GM10266 (cell line): ENCODE data around the gene HES4.
"Not testable (repeated sequence)": the region's sequence is repeated elsewhere in the genome, so short reads cannot be mapped to it uniquely, and the experiment has no call there.

Source experiments
- DNase-seq: peaks from one replicate; pipeline ENCODE4 v3.0.0; 2012; ENCODE audit errors: extremely low spot score
- TF ChIP-seq, protein P1 (sequence below): IDR thresholded peaks from 2 replicates; pipeline ENCODE4 v1.5.1; 2012; ENCODE audit warnings: mild to moderate bottlenecking, low read depth; ENCODE audit not compliant: control insufficient read depth, insufficient read depth; ENCODE audit errors: missing control alignments

The HES4 gene

GRCh38 chr1:1033731-1034438 lies 34.0 kb upstream of the HES4 start:
- DNase-seq = no peak
- TF ChIP-seq, protein P1, sequence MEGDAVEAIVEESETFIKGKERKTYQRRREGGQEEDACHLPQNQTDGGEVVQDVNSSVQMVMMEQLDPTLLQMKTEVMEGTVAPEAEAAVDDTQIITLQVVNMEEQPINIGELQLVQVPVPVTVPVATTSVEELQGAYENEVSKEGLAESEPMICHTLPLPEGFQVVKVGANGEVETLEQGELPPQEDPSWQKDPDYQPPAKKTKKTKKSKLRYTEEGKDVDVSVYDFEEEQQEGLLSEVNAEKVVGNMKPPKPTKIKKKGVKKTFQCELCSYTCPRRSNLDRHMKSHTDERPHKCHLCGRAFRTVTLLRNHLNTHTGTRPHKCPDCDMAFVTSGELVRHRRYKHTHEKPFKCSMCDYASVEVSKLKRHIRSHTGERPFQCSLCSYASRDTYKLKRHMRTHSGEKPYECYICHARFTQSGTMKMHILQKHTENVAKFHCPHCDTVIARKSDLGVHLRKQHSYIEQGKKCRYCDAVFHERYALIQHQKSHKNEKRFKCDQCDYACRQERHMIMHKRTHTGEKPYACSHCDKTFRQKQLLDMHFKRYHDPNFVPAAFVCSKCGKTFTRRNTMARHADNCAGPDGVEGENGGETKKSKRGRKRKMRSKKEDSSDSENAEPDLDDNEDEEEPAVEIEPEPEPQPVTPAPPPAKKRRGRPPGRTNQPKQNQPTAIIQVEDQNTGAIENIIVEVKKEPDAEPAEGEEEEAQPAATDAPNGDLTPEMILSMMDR = no peak

- TF ChIP-seq, protein P1 = peak; percentile 84
- DNase-seq = peak; percentile 99
Observed at GRCh38 chr1:1033009-1033587, 33.2 kb upstream of the HES4 start.

GRCh38 chr1:1032424-1032823 lies 32.5 kb upstream of the HES4 start:
- TF ChIP-seq, protein P1 = peak; percentile 41
- DNase-seq = no peak

GRCh38 chr1:1031659-1032235 lies 31.9 kb upstream of the HES4 start:
- TF ChIP-seq, protein P1 = no peak
- DNase-seq = no peak

DNA sequence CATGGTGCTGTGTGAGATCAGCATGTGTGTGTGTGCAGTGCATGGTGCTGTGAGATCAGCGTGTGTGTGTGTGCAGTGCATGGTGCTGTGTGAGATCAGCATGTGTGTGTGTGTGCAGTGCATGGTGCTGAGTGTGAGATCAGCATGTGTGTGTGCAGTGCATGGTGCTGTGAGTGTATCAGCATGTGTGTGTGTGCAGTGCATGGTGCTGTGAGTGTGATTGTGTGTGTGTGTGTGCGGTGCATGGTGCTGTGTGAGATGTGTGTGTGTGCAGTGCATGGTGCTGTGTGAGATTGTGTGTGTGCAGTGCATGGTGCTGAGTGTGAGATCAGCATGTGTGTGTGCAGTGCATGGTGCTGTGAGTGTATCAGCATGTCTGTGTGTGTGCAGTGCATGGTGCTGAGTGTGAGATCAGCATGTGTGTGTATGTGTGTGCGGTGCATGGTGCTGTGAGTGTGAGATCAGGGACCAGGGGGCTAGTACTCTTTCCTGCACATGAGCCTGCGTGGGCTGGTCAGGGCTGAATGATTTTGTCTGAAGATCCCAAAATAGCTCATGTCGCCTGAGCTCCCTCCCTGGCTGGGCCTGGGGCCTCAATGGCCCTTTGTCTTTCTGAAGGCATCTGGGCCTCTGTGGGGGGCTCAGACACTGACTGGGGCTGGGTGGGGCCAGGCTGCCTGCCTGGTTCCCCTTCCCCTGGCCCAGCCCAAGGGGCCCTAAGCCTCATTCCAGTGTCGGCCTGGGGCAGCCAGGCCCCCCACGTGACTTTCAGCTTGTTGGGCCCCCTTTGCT lies 31.2 kb upstream of the HES4 start:
- DNase-seq = not testable (repeated sequence)

DNA sequence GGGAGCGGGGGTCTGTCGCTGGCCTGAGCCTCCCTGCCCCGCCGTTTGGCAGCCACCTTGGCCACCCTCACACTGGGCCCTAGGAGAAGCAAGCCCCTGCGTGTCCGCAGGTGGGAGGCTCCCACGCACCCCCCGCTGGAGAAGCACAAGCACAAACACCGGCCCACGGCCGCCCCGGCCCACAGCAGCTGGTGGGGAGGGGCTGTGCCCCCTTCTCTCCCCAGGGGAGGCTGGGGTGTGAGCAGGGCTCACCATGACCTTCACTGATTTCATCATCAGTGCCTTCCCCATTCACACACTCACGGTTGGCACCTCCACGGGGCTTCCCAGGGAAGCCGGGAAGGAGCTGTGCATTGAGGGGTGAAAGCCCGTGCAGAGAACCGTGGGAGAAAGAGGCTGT lies 27.9 kb upstream of the HES4 start:
- TF ChIP-seq, protein P1 = no peak
- no peak for DNase-seq

GRCh38 chr1:1026599-1027413 lies 26.9 kb upstream of the HES4 start:
- DNase-seq = no peak
- TF ChIP-seq, protein P1 = no peak
